Inflammatory macrophage (primary cell): ENCODE data around the gene CCDC141.

Source experiments
- DNase-seq, 2 donors: peaks; one replicate each; pipeline ENCODE4 v3.0.0-alpha.2; 2020 to 2022

The CCDC141 gene

DNA sequence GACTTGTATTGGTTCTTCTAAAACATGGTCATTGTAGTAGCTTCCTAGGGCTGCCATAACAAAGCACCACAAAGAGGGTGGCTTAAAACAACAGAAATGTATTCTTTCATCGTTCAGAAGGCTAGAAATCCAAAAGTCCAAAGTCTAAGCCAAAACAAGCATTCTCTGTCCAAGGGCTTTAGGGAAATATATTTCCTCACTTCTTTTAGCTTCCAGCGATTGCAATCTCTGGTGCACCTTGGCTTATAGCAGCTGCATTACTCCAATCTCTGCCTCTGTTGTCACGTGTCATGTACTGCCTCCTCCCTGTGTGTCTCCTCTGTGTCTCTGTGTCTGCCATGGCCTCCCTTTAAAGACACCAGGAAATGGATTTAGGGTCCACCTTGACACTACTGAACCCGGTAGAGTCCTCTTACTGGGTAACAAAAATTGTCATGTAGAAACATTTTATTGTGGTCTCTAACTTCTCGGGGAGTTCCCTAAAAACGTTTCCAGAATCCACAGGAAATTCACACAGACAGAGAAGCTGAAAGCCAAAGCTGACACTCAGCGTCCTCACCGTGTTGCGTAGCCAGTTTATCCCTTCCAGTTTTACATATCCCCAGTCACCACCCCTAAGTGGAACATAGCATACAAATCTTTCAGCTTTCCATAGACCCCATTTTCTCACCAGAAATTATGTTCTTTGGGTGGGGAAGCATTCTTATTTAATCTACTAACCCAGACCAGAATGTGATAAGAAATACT lies 222.0 kb downstream of the CCDC141 start:
- DNase-seq, result no peak

GRCh38 chr2:178827111-178827510 lies 222.8 kb downstream of the CCDC141 start:
- DNase-seq, result no peak

DNA sequence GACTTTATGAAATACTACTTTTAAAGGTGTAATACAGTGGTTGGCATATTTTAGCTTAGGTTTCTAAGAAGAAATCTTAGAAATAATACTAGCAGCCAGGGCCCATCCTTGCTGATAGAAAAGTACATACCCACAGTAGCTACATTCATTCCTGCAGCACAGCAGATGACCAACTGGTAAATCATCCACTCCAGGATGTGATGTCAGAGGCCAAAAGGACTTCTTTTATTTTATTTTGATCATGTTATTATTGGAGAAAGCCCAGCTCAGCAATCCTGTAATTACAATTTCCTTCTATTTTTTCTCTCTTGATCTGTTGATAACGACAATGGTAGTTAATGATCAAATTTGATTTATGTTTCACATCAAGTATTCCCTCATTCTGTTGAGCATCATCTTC lies 224.8 kb downstream of the CCDC141 start:
- no peak for DNase-seq

DNA sequence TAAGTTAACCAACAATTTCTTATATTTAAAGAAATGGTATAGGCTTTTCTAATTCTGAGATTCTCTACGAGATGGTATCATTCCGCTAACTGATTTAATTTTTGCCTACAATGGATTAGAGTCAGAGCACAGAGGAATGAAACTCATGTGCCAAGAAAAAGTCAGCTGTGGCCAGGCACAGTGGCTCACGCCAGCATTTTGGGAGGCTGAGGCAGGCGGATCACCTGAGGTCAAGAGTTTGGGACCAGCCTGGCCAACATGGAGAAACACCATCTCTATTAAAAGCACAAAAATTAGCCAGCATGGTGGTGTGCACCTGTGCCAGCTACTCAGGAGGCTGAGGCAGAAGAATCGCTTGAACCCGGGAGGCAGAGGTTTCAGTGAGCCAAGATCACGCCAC lies 225.8 kb downstream of the CCDC141 start:
- no peak for DNase-seq

- no peak for DNase-seq
Observed at GRCh38 chr2:178819992-178820391, 229.9 kb downstream of the CCDC141 start.

GRCh38 chr2:178819147-178819875 lies 230.6 kb downstream of the CCDC141 start:
- no peak for DNase-seq

DNA sequence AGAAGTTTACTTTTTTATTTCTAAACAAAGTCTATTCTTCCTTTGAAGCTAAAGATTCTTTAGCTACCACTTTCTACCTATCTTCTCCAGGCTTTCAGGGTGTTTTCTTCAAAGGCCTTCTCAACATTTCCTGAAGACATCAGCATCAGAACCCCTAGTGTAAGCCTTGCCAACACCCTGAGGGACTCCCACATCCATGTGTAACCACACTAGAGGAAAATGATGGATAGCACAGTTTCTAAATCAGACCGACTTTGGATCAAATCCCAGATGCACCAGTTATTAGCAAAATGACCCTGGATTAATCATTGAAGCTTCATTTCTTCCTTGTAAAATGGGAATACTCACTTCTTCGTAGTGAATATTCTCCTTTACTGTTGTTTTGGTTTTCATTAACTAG lies 238.0 kb downstream of the CCDC141 start:
- DNase-seq, result no peak

- no peak for DNase-seq
Observed at GRCh38 chr2:178811045-178811444, 238.9 kb downstream of the CCDC141 start.

DNA sequence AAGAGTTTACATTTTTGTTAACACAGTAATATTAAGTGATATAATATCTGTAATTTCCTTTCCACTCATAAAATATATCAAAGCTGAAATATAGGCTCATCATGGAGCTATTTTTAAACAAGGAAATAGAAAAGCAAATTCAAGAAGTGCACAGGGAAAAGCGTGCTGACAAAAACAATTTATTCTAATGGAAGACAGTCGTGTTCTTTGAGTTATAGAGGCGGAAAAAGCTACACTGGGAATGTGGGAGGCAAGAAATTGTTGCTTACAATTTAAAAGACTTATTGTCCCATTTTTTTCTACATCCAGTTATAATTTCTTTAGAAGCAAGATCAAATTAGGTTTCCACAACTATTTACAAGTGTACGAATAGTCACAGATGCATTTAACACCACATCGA lies 239.5 kb downstream of the CCDC141 start:
- DNase-seq, result no peak

GRCh38 chr2:178807227-178808008 lies 242.5 kb downstream of the CCDC141 start, which contains the start of gene TTN:
TTN (minus strand) TSS chr2:178807423; CDS start chr2:178804642, 2,781 bp downstream.
- no peak for DNase-seq

DNA sequence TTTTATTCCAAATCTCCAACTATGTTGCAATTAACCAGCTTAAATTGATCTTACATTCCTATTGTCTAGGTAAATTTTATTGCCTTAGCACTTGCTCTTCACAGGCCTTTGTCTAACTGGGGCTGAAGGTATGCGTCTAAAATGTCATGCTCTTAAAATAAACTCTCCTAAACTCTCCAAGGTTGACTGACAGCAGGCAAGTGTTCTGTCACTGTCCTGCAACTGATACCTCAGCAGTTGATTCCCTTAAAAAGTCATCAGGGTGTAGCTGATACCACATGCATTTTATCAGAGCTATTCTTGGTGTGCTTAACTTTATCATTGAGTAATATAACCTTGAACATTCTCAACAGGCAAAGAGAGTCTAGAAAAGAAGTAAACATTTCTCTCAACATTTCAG lies 243.4 kb downstream of the CCDC141 start:
- DNase-seq, result no peak

GRCh38 chr2:178805457-178805856 lies 244.5 kb downstream of the CCDC141 start:
- DNase-seq, result no peak

DNA sequence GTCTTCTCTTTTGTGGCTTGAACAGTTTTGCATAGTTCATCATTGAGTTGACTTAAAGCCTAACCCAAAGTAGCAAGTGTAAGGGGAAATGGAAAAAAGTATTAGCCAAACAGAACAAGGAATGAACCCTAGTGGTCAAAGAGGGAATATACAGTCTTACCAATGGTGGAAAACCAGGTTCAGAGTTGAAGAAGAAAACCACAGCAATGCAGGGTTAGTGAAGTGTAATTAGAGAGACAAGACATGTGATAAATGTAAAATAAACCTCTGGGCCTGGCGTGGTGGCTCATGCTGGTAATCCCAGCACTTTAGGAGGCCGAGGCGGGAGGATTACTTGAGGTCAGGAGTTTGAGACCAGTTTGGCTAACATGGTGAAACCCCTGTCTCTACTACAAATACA lies 245.1 kb downstream of the CCDC141 start:
- DNase-seq, result peak; percentile 5 to 28

DNA sequence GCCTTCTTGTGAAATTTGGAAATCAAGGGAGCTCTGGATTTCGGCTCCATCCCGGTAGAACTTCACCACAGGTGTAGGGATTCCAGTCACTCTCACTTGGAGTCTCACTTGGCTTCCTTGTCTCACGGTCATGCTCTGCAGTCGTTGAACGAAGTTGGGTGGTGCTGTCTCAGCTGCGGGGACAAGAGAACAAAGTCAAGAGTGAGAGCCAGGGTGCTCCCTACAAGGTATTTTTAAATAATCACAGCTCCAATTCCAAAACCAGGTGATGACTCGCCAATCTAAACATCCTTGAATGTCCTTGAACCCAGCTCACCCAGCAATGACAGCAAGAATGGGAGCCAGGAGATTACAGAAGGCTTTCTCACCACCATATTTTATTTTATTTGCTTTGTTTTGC lies 249.4 kb downstream of the CCDC141 start:
- no peak for DNase-seq

- no peak for DNase-seq
Observed at GRCh38 chr2:178799305-178799704, 250.6 kb downstream of the CCDC141 start.

GRCh38 chr2:178796079-178796677 lies 253.8 kb downstream of the CCDC141 start:
- peak in 1 of 2 donors; percentile 58 for DNase-seq

DNA sequence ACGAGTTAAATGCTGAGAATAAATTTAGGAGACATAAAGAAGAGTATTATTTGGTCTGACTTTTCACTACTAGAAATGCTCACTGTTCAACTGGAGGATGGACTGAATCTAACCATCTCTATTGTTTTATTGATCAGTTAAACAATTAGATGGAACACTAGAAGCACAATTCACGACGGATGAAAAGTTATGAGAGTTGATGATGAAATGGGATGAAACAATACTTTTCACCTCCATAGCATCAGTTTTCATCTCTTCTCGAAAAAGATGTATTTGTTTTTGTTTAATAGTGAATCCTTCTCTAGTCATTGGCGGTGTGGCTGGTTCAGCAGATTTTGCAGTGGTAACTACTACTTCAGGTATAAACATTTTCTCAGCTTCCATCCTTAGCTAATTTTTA lies 262.0 kb downstream of the CCDC141 start:
- DNase-seq, result no peak

DNA sequence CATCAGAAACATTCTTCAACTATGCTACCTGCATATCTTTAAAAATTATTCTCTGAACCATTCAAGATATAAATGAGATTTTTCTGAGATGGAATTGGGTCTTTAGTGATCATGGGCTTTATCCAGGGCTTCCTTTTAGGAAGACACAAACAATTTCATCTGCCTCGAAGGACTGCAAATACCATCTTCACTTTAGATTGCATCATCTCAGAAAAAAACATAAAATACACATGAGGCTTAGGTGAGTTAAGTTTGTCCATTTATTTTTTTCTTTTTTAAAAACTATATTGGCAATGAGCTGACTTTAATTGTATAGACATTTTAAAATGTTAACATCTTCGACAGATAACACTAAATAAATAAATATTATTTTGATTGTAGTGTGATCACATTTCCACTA lies 262.8 kb downstream of the CCDC141 start:
- DNase-seq, result no peak

- no peak for DNase-seq
Observed at GRCh38 chr2:178783889-178784288, 266.0 kb downstream of the CCDC141 start.

GRCh38 chr2:178782236-178782635 lies 267.7 kb downstream of the CCDC141 start:
- no peak for DNase-seq
